C4-2B (cell line): ENCODE data around the gene MICAL2.

Source experiments
- ZFX ChIP-seq: fragments of 450-650 bp; IDR thresholded peaks from 2 replicates; pipeline ENCODE4 v1.6.1; 2017
- TF ChIP-seq, protein P1 (sequence below): fragments of 450-650 bp; conservative IDR thresholded peaks from 2 replicates; pipeline ENCODE4 v1.5.1; 2017; ENCODE audit warnings: mild to moderate bottlenecking

DNA sequence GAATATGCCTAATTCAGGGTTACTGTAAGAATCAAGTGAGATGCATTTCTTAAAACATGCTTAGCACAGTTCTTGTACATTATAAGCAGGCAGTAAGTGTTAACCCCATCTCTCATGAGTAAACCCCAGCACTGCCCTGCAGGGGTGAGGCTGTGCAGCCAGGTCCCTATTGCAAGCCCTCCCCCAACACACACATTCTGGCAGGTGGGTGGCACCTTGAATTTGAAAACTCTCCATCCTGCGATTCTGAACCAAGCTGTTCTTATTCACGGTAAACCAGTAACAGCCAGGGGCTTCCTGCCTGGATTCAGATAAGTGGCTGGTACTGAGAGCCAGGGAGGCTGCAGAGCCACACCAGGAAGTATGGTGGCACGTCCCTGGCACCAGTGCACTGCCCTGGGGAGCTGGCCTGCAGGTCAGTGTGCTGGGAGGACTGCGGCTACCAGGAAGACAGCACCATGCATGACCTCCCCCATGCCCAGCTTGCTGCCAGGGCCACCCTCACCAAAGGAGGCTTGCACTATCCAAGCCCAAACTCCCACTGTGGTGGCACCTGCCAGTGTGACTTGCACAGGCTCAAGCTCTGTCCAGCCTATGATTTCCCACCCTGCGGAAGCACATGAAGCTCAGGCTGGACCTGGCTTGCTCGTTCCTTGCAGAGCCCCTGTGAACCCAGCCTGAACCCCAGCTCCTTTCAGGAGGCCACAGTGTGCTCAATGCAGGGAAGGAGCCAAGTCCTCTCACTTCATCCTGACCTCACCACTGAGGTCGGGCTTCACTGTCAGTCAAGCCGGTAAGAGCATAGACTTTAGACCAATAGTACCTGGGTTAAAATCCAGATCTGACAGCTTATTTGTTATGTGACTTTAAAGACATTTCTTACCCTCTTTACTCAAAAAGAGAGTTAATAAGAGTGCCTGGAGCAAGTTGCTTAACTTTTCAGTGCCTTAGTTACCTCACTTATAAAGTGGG lies 88.1 kb downstream of the MICAL2 start:
- TF ChIP-seq, protein P1, sequence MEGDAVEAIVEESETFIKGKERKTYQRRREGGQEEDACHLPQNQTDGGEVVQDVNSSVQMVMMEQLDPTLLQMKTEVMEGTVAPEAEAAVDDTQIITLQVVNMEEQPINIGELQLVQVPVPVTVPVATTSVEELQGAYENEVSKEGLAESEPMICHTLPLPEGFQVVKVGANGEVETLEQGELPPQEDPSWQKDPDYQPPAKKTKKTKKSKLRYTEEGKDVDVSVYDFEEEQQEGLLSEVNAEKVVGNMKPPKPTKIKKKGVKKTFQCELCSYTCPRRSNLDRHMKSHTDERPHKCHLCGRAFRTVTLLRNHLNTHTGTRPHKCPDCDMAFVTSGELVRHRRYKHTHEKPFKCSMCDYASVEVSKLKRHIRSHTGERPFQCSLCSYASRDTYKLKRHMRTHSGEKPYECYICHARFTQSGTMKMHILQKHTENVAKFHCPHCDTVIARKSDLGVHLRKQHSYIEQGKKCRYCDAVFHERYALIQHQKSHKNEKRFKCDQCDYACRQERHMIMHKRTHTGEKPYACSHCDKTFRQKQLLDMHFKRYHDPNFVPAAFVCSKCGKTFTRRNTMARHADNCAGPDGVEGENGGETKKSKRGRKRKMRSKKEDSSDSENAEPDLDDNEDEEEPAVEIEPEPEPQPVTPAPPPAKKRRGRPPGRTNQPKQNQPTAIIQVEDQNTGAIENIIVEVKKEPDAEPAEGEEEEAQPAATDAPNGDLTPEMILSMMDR: no peak
- TF ChIP-seq ZFX: no peak
